Stimulated activated naive B cell treated with anti-CD40 and anti-IgM and Interleukin-4, amounts not matched to agents 10 μg/mL and 1 μg/mL and 100 μg/mL, for 72 hours (primary cell): Measurements from ENCODE around the gene ZNF33A.
"Not testable (repeated sequence)": the region's sequence is repeated elsewhere in the genome, so short reads cannot be mapped to it uniquely, and the experiment has no call there.

Experiments used
- ATAC-seq, 2 donors: fragments of 150-1000 bp; cut with Tn5 transposase; replicated peaks; 2 replicates each; pipeline ENCODE4 v1.10.0; 2021; ENCODE audit warnings: moderate library complexity in 1 of 2
- DNase-seq: peaks from one replicate; pipeline ENCODE4 v3.0.0; 2021
- H3K27ac Mint-ChIP-seq: one replicate; pipeline ENCODE4 v1.8.0; 2022; ENCODE audit warnings: mild to moderate bottlenecking, mixed read lengths
- H3K27me3 Mint-ChIP-seq, 2 donors: one replicate each; pipeline ENCODE4 v1.8.0; 2022; ENCODE audit warnings: mixed read lengths in 2 of 2
- H3K36me3 Mint-ChIP-seq, 2 donors: one replicate each; pipeline ENCODE4 v1.8.0; 2022; ENCODE audit warnings: mixed read lengths in 2 of 2, mild to moderate bottlenecking in 1 of 2
- H3K4me1 Mint-ChIP-seq, 2 donors: one replicate each; pipeline ENCODE4 v1.8.0; 2022; ENCODE audit warnings: mixed read lengths in 2 of 2, mild to moderate bottlenecking in 1 of 2
- H3K4me3 Mint-ChIP-seq, 2 donors: one replicate each; pipeline ENCODE4 v1.8.0; 2022; ENCODE audit warnings: mild to moderate bottlenecking in 2 of 2, mixed read lengths in 2 of 2, moderate library complexity in 1 of 2
- H3K9me3 Mint-ChIP-seq, 2 donors: one replicate each; pipeline ENCODE4 v1.8.0; 2022; ENCODE audit warnings: mixed read lengths in 2 of 2, mild to moderate bottlenecking in 1 of 2

The ZNF33A gene

DNA sequence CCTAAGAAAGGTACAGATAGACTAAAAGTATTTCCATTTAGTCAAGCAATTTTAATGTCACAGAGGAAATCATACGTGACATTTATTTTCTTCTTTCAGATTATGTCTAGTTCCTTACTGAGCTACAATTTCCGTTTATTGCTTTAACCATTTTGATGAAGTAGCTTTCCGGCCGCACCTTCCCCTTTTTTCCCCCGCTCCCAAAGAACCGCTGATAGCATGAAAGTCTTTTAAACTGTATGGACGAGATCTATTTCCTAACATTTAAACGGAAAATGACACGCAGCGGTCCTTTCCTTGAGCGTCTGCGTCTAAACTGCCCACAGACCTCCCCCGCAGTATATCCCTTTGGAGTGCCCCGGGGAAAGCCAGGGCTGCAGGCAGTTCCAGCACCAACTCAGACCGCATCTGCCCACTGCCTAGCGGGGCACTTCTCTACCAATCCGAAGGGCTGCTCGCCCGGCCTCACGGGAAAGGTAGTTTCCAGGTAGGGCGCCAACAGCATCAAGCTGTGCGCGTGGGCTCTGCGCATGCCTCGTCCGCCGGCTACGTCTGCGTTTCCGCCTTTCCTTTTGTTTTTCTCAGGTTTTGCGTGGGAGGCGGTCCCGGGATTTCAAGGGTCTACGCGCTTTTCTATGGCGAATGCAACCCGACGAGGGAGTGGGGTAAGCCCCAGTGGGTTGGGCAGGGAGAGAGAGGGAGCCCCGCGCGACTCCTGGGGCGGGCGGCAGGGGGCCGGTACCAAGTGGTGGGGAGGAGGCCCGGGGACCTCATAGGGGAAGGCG, at the start of gene ZNF33A:
Gene ZNF33A, plus strand, starts transcription at position 557 of the 785 bp plus-strand sequence. CDS start 1,667 bp downstream, outside the sequence.
- DNase-seq (peak; percentile 92), ATAC-seq (peak; percentile 90)
- Mint-ChIP-seq H3K4me1 (peaks cover 10 to 26% of the 10 kb centered on the region in 2 donors), H3K36me3 (peaks cover 14 to 18% of the 10 kb centered on the region in 2 donors), H3K4me3 (peak within 1 kb of the TSS; percentile 96 to 98), H3K27ac (peak within 1 kb of the TSS; percentile 100), H3K9me3 (peaks cover 0 to 2% of the 10 kb centered on the region in 2 donors), H3K27me3 (no peaks in the 10 kb centered on the region)

GRCh38 chr10:37965006-37965405, 45.5 kb upstream of the ZNF33A start:
- no peaks in the 10 kb centered on the region for H3K4me1 Mint-ChIP-seq
- H3K27ac Mint-ChIP-seq, result no peak overlapping the region
- H3K4me3 Mint-ChIP-seq, result no peak overlapping the region
- H3K27me3 Mint-ChIP-seq, result no peaks in the 10 kb centered on the region
- peaks cover 9 to 15% of the 10 kb centered on the region in 2 donors for H3K9me3 Mint-ChIP-seq
- DNase-seq (no peak), ATAC-seq (no peak)
- H3K36me3 Mint-ChIP-seq, result peaks cover 39 to 70% of the 10 kb centered on the region in 2 donors

- H3K4me3 Mint-ChIP-seq, result no peak overlapping the region
Measured at GRCh38 chr10:37972396-37972795, 38.1 kb upstream of the ZNF33A start.

GRCh38 chr10:37975401-37975991, 35.0 kb upstream of the ZNF33A start:
- Mint-ChIP-seq H3K36me3 (peaks cover 6 to 9% of the 10 kb centered on the region in 2 donors), H3K4me1 (peaks cover 7 to 20% of the 10 kb centered on the region in 2 donors), H3K9me3 (no peaks in the 10 kb centered on the region), H3K4me3 (peak overlapping the region; percentile 94 to 97), H3K27me3 (no peaks in the 10 kb centered on the region), H3K27ac (peak overlapping the region; percentile 98)
- DNase-seq (no peak), ATAC-seq (no peak)

More at GRCh38 chr10:37972396-37972795, 38.1 kb upstream of the ZNF33A start:
- Mint-ChIP-seq H3K9me3 (no peaks in the 10 kb centered on the region), H3K4me1 (peaks cover 7 to 20% of the 10 kb centered on the region in 2 donors), H3K27ac (no peak overlapping the region), H3K27me3 (no peaks in the 10 kb centered on the region), H3K36me3 (peaks cover 17 to 29% of the 10 kb centered on the region in 2 donors)
- DNase-seq, result no peak
- ATAC-seq, result no peak

DNA sequence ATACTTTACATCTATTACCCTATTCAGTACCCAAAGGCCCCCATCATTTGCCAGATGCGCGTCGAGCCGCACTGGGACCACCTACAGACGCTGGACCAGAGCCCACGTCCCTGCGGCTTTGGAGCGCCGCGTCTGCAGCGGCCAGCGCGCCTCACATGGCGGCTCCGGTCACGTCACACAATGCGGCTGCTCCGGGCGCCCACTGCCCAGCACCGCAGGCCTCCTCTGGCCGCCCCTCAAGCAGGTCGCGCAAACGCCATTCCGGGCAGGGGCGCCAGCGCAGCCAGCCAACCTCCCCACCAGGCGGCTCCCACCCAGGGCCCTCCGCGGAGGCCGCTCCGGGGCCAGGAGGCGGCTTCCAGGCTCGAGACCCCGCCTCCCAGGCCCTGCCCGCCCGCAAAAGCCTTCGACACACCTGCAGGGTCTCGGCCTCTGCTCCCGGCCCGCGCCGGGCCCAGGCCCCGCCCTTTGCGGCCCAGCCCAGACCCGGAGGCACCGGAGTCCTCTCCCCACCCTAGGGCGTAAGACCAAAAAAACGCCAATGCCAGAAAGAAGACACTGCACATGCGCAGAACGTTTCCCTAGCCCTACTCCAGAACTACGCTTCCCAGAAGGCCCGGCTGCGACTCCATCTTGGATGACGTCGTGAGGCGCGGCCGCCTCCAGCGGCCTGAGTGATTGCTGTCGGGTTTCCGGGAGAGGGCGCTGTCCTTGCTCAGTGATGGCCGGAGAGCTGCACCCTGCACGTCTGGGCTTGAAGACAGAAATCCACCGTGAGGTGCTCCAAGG, 34.2 kb upstream of the ZNF33A start, which contains the start of gene ZNF25:
Gene ZNF25, minus strand, starts transcription at position 557 of the 789 bp plus-strand sequence. CDS start 4,925 bp downstream, outside the sequence.
- peak within 1 kb of the TSS; percentile 94 to 97 for H3K4me3 Mint-ChIP-seq
- peak; percentile 98 for DNase-seq
- H3K27ac Mint-ChIP-seq, result peak within 1 kb of the TSS; percentile 98
- peaks cover 7 to 20% of the 10 kb centered on the region in 2 donors for H3K4me1 Mint-ChIP-seq
- peak; percentile 94 to 96 for ATAC-seq
- no peaks in the 10 kb centered on the region for H3K9me3 Mint-ChIP-seq
- peaks cover 3 to 6% of the 10 kb centered on the region in 2 donors for H3K36me3 Mint-ChIP-seq
- no peaks in the 10 kb centered on the region for H3K27me3 Mint-ChIP-seq

GRCh38 chr10:37976880-37977203, 33.6 kb upstream of the ZNF33A start:
- ATAC-seq (no peak), DNase-seq (no peak)
- no peaks in the 10 kb centered on the region for H3K27me3 Mint-ChIP-seq
- no peaks in the 10 kb centered on the region for H3K9me3 Mint-ChIP-seq
- H3K36me3 Mint-ChIP-seq, result peaks cover 3 to 6% of the 10 kb centered on the region in 2 donors
- H3K4me3 Mint-ChIP-seq, result peak overlapping the region; percentile 94 to 97
- H3K4me1 Mint-ChIP-seq, result peaks cover 7 to 20% of the 10 kb centered on the region in 2 donors
- peak overlapping the region; percentile 98 for H3K27ac Mint-ChIP-seq

GRCh38 chr10:37991655-37992054, 18.8 kb upstream of the ZNF33A start:
- DNase-seq (no peak), ATAC-seq (no peak)
- Mint-ChIP-seq H3K4me3 (no peak overlapping the region), H3K27me3 (peaks cover 14 to 18% of the 10 kb centered on the region in 2 donors), H3K36me3 (no peaks in the 10 kb centered on the region), H3K27ac (no peak overlapping the region), H3K4me1 (no peaks in the 10 kb centered on the region), H3K9me3 (peaks cover 0 to 4% of the 10 kb centered on the region in 2 donors)

DNA sequence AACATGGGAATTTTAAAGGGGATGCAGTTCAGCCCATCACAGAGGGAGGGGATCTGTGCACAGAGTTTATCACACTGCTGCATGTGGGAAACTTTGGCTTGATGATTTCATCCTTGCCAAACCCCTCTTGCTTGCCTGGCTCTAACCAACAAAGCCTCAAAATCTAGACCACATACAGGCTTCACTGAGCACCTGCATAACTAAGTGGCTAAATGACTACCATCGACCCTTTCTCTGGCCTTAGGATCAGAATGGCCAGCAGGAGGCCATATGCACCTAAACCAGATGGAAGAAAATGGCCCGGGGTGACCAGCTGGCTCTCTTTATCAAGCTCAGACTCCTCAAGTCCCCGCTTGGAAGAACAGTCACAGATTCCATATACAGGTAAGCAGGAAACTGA, 18.4 kb upstream of the ZNF33A start:
- Mint-ChIP-seq H3K36me3 (no peaks in the 10 kb centered on the region), H3K4me3 (no peak overlapping the region), H3K9me3 (peaks cover 0 to 4% of the 10 kb centered on the region in 2 donors), H3K4me1 (no peaks in the 10 kb centered on the region), H3K27ac (no peak overlapping the region), H3K27me3 (peaks cover 14 to 18% of the 10 kb centered on the region in 2 donors)
- DNase-seq (no peak), ATAC-seq (peak; percentile 47 to 65)

DNA sequence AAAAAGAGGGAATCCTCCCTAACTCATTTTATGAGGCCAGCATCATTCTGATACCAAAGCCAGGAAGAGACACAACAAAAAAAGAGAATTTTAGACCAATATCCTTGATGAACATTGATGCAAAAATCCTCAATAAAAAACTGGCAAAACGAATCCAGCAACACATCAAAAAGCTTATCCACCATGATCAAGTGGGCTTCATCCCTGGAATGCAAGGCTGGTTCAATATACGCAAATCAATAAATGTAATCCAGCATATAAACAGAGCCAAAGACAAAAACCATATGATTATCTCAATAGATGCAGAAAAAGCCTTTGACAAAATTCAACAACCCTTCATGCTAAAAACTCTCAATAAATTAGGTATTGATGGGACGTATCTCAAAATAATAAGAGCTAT, 11.6 kb upstream of the ZNF33A start:
- not testable (repeated sequence) for ATAC-seq

GRCh38 chr10:38000474-38000873, 10.0 kb upstream of the ZNF33A start:
- not testable (repeated sequence) for H3K27ac Mint-ChIP-seq, H3K9me3 Mint-ChIP-seq, ATAC-seq, DNase-seq, H3K36me3 Mint-ChIP-seq, H3K27me3 Mint-ChIP-seq, H3K4me3 Mint-ChIP-seq, H3K4me1 Mint-ChIP-seq

More for the DNA sequence above, 11.6 kb upstream of the ZNF33A start:
- not testable (repeated sequence) for H3K27me3 Mint-ChIP-seq, H3K9me3 Mint-ChIP-seq, H3K4me1 Mint-ChIP-seq, H3K4me3 Mint-ChIP-seq, H3K27ac Mint-ChIP-seq, DNase-seq, H3K36me3 Mint-ChIP-seq

- no peaks in the 10 kb centered on the region for H3K4me1 Mint-ChIP-seq
- no peak overlapping the region for H3K4me3 Mint-ChIP-seq
Measured at GRCh38 chr10:38003026-38003425, 7.4 kb upstream of the ZNF33A start.

GRCh38 chr10:38003588-38003987, 6.9 kb upstream of the ZNF33A start:
- DNase-seq (no peak), ATAC-seq (no peak)
- Mint-ChIP-seq H3K27me3 (no peaks in the 10 kb centered on the region), H3K4me3 (no peak overlapping the region), H3K36me3 (no peaks in the 10 kb centered on the region), H3K4me1 (no peaks in the 10 kb centered on the region), H3K27ac (no peak overlapping the region), H3K9me3 (peaks cover 0 to 2% of the 10 kb centered on the region in 2 donors)

More at GRCh38 chr10:38003026-38003425, 7.4 kb upstream of the ZNF33A start:
- DNase-seq, result no peak
- peaks cover 0 to under 1% of the 10 kb centered on the region in 2 donors for H3K9me3 Mint-ChIP-seq
- peaks cover 0 to under 1% of the 10 kb centered on the region in 2 donors for H3K36me3 Mint-ChIP-seq
- H3K27me3 Mint-ChIP-seq, result no peaks in the 10 kb centered on the region
- ATAC-seq, result no peak
- no peak overlapping the region for H3K27ac Mint-ChIP-seq

- no peaks in the 10 kb centered on the region for H3K27me3 Mint-ChIP-seq
- H3K36me3 Mint-ChIP-seq, result peaks cover 0 to 2% of the 10 kb centered on the region in 2 donors
- no peak overlapping the region for H3K4me3 Mint-ChIP-seq
- no peak overlapping the region for H3K27ac Mint-ChIP-seq
- DNase-seq, result no peak
- peaks cover 0 to 2% of the 10 kb centered on the region in 2 donors for H3K9me3 Mint-ChIP-seq
- ATAC-seq, result no peak
- H3K4me1 Mint-ChIP-seq, result peaks cover 6 to 11% of the 10 kb centered on the region in 2 donors
Measured at GRCh38 chr10:38007551-38007950, 2.9 kb upstream of the ZNF33A start.

- no peak overlapping the region for H3K27ac Mint-ChIP-seq
- H3K36me3 Mint-ChIP-seq, result peaks cover 0 to 5% of the 10 kb centered on the region in 2 donors
Measured at GRCh38 chr10:38007991-38008390, 2.5 kb upstream of the ZNF33A start.

More at GRCh38 chr10:38007991-38008390, 2.5 kb upstream of the ZNF33A start:
- no peaks in the 10 kb centered on the region for H3K27me3 Mint-ChIP-seq
- H3K4me3 Mint-ChIP-seq, result no peak overlapping the region
- DNase-seq (no peak), ATAC-seq (no peak)
- peaks cover 0 to 2% of the 10 kb centered on the region in 2 donors for H3K9me3 Mint-ChIP-seq
- H3K4me1 Mint-ChIP-seq, result peaks cover 6 to 13% of the 10 kb centered on the region in 2 donors
